Measurements from ENCODE around the gene PASK.

DNA sequence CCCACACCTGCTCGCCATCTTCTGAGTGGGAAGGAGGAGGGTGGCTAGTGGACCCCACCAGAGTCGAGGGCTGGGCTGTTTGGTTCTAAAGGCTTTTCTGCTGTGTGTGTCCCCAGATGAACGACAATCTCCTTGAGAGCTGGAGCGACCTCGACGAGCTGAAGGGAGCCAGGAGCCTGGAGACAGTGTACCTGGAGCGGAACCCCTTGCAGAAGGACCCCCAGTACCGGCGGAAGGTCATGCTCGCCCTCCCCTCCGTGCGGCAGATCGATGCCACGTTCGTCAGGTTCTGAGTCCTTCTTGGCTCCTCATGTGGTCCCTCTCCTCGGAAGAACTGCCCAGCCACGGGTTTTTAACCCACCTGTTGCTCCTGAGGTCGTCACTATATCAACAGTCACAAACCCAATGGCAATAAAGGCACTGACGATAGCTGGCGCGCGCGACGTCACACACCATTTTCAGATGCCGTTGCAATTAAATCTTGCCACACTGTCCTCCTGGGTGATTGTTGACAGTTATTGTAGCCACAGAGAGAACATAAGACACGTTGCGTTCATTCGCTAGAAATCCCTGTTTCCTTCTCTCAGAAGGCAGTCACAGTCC lies 33.4 kb upstream of the PASK start:
- TF ChIP-seq, protein P1, sequence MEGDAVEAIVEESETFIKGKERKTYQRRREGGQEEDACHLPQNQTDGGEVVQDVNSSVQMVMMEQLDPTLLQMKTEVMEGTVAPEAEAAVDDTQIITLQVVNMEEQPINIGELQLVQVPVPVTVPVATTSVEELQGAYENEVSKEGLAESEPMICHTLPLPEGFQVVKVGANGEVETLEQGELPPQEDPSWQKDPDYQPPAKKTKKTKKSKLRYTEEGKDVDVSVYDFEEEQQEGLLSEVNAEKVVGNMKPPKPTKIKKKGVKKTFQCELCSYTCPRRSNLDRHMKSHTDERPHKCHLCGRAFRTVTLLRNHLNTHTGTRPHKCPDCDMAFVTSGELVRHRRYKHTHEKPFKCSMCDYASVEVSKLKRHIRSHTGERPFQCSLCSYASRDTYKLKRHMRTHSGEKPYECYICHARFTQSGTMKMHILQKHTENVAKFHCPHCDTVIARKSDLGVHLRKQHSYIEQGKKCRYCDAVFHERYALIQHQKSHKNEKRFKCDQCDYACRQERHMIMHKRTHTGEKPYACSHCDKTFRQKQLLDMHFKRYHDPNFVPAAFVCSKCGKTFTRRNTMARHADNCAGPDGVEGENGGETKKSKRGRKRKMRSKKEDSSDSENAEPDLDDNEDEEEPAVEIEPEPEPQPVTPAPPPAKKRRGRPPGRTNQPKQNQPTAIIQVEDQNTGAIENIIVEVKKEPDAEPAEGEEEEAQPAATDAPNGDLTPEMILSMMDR (IDR thresholded peaks at IDR 0.05) = no peak
- TF ChIP-seq EZH2 (IDR thresholded peaks at IDR 0.05; ENCODE audit: borderline replicate concordance, insufficient read depth, low read depth, low read length, poor library complexity, severe bottlenecking) = no peak

Data from B cell (primary cell).